HEK293T (cell line): Measurements from ENCODE around the gene APBB2.

Experiments used
- ARNT ChIP-seq: fragments of 450-650 bp; IDR thresholded peaks from 2 replicates; pipeline ENCODE4 v1.6.1; 2017; ENCODE audit warnings: mild to moderate bottlenecking
- CTBP1 ChIP-seq: fragments of 450-650 bp; IDR thresholded peaks from 2 replicates; pipeline ENCODE4 v1.6.1; 2016; ENCODE audit warnings: borderline replicate concordance
- ELF4 ChIP-seq: fragments of 450-650 bp; IDR thresholded peaks from 2 replicates; pipeline ENCODE4 v1.6.1; 2017; ENCODE audit warnings: antibody characterized with exemption
- SP1 ChIP-seq: fragments of 450-650 bp; IDR thresholded peaks from 2 replicates; pipeline ENCODE4 v1.6.1; 2017
- SUZ12 ChIP-seq: fragments of 450-650 bp; IDR thresholded peaks from 2 replicates; pipeline ENCODE4 v1.6.1; 2016; ENCODE audit warnings: mild to moderate bottlenecking
- TF ChIP-seq, protein P1 (sequence below): fragments of 450-650 bp; IDR thresholded peaks from 2 replicates; pipeline ENCODE4 v1.6.1; 2016

DNA sequence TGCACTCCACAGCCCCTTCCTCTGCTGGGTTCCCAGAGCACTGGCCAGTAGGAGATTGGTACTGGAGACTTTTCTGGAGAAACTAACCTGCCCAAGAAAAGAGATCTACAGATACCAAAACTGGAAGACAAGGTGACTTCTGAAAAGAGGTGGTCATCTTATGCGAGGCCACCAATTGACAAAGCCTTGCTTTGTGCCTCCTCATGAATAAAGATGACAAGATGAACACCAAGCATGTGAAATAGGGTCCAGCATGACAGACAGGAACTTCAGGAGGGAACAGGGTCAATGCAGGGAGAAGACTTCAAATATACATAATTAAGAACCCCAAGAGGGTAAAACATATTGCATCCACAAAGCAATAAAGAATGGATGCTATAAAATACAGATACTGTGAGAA lies 137.9 kb downstream of the APBB2 start:
- TF ChIP-seq SP1 (no peak), SUZ12 (no peak), ELF4 (no peak), CTBP1 (no peak), ARNT (no peak)
- TF ChIP-seq, protein P1, sequence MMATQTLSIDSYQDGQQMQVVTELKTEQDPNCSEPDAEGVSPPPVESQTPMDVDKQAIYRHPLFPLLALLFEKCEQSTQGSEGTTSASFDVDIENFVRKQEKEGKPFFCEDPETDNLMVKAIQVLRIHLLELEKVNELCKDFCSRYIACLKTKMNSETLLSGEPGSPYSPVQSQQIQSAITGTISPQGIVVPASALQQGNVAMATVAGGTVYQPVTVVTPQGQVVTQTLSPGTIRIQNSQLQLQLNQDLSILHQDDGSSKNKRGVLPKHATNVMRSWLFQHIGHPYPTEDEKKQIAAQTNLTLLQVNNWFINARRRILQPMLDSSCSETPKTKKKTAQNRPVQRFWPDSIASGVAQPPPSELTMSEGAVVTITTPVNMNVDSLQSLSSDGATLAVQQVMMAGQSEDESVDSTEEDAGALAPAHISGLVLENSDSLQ: no peak
